ENCODE results near the gene HBEGF.

Gene HBEGF

GRCh38 chr5:140336388-140336787 lies 10.0 kb downstream of the HBEGF start:
- DNase-seq (ENCODE audit: low read depth, low spot score) = no peak

GRCh38 chr5:140331638-140332037 lies 14.8 kb downstream of the HBEGF start:
- no peak for DNase-seq (ENCODE audit: low read depth, low spot score)

- no peak for DNase-seq (ENCODE audit: low read depth, low spot score)
These were observed 16.5 kb downstream of the HBEGF start for GRCh38 chr5:140329739-140330481.

- no peak for DNase-seq (ENCODE audit: low read depth, low spot score)
These were observed 18.2 kb downstream of the HBEGF start for GRCh38 chr5:140328036-140328764.

GRCh38 chr5:140327589-140327988 lies 18.8 kb downstream of the HBEGF start:
- DNase-seq (ENCODE audit: low read depth, low spot score) = no peak

DNA sequence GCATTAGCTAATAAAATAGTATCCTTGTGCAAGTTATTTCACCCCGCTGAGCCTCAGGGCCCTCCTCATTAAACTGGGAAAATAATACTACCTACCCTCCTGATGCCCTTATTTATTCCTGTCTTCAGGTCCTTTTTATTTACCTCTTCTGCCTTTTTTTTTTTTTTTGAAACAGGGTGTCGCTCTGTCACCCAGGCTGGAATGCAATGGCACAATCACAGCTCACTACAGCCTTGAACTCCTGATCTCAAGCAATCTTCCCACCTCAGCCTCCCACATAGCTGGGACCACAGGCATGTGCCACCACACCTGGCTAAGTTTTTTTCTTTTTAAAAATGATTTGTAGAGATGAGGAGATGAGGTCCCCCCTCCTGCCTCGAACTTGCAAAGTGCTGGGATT lies 20.9 kb downstream of the HBEGF start:
- DNase-seq (ENCODE audit: low read depth, low spot score) = no peak

GRCh38 chr5:140324617-140325241 lies 21.7 kb downstream of the HBEGF start:
- no peak for DNase-seq (ENCODE audit: low read depth, low spot score)

GRCh38 chr5:140324041-140324600 lies 22.3 kb downstream of the HBEGF start:
- DNase-seq (ENCODE audit: low read depth, low spot score) = no peak

DNA sequence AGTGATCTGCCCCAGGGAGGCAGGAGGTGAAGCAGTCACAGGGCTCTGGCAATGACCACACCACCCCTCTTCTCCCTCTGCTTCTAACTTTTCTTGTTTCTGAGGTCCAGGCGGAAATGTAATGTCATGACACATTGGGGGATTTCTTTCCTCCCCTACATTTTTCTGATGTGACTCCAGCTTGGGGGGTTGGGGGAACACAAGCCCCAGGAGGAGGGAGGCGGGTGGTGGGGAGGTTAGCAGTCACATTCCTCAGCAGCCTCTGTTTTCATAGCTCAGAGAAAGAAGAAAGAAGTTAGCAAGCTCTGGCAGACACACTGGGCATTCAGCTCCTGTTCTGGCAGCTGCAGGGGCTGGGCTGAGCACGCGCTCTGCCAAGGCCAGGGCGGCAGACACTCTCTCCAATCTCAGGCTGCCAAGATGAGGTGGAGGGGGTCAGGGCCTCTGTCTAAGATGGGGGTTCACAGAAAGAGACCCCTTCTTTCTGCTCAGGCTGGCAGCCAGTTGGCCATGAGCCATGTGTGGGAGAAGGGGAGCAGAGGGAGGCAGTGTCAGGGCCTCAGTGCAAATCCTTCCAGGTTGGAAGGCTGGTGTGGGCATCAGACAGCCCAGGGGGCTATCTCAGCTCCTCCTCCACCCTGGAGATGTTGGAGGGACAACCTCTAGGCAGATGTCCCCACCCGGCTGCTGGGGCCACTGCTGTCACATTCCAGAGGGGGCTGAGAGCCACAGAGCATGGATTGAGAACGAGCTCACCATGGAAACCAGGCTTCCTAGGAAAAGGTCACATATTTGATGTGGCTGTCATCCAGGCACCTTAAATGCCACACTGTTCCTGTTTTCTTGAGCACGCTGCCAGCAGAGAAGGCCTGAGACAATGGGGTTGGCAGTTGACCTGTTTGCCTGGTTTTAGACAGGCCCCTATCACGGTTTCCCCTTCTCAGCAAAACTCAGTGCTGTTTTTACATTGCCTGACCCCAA lies 23.4 kb downstream of the HBEGF start:
- peak; percentile 48 for DNase-seq (ENCODE audit: low read depth, low spot score)

DNA sequence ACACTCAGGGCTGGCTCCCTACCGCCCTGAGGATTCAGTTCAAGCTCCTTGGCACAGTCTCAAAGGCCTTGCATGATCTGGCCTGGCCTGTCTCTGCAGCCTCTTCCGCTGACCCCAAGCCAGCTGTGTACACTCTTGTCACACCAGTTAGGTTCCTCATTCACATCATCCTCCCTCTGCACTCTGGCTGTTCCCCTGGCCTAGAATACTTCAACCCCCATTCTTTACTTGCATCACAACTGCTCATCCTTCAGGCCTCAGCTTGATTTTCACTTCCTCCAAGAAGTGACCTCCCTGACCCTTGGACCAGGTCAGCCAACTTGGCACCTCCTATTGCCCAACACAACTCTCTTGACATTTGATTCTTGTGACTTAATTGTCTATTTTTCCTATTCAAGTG lies 24.6 kb downstream of the HBEGF start:
- DNase-seq (ENCODE audit: low read depth, low spot score) = no peak

DNA sequence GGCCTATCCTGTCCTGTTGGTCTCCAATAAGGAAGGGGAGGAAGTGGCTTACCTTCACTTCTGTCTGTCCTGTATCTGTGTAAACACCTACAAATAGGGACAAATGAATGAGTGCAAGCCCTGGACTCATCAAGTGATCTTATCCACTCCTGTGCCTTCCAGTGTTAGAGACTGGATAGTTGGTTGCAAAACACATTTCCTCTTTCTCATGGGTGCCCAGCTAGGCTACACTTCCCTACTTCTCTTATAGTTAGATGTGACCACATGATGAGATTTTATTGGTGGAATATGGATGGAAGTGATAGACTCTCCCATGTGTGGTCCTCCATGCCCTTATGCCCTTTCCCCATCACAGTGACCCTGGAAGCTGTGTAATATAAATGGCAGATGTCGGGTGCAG lies 26.6 kb downstream of the HBEGF start:
- no peak for DNase-seq (ENCODE audit: low read depth, low spot score)

DNA sequence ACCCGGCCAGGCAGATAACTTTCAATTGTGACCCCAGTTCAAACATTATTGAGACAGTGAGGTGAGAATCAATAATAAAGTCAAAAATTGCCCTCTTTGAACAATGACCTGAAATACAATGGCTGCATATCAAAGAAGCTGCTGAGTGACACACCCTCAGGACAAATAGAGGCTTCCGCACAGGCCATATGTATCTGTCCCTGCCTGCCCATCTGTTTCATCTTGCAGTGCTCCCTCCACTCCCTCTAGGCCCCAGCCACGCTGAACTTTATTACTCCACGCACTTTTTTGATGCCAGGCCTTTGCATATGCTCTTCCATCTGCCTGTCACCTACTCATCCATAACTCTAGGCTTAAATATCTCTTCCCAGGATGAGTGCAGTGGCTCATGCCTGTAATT lies 27.6 kb downstream of the HBEGF start:
- DNase-seq (ENCODE audit: low read depth, low spot score) = no peak

DNA sequence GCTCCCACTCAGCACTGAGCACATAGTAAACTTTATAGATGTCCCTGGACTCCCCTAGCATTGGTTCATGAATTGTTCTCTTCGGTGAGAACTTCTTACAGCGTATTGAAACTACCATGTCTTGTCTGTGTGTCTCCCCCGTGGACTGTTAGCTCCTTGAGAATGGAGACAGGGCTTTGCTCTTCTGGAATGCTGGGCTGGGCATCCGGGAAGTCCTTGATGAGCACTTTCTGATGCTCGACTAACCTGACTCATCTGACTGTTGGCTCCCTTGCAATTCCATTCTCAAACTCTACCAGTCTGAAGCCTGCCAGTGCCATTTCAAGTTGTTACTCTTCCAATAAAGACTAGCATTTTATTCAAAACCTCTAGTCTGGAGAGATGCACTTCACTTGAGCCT lies 28.5 kb downstream of the HBEGF start:
- no peak for DNase-seq (ENCODE audit: low read depth, low spot score)

GRCh38 chr5:140312791-140313189 lies 33.6 kb downstream of the HBEGF start:
- DNase-seq (ENCODE audit: low read depth, low spot score) = no peak

GRCh38 chr5:140312067-140312790 lies 34.2 kb downstream of the HBEGF start:
- DNase-seq (ENCODE audit: low read depth, low spot score) = no peak

- DNase-seq (ENCODE audit: low read depth, low spot score) = no peak
These were observed 35.4 kb downstream of the HBEGF start for GRCh38 chr5:140311011-140311467.

GRCh38 chr5:140310434-140310833 lies 36.0 kb downstream of the HBEGF start:
- DNase-seq (ENCODE audit: low read depth, low spot score) = no peak

GRCh38 chr5:140309706-140310249 lies 36.6 kb downstream of the HBEGF start:
- no peak for DNase-seq (ENCODE audit: low read depth, low spot score)

DNA sequence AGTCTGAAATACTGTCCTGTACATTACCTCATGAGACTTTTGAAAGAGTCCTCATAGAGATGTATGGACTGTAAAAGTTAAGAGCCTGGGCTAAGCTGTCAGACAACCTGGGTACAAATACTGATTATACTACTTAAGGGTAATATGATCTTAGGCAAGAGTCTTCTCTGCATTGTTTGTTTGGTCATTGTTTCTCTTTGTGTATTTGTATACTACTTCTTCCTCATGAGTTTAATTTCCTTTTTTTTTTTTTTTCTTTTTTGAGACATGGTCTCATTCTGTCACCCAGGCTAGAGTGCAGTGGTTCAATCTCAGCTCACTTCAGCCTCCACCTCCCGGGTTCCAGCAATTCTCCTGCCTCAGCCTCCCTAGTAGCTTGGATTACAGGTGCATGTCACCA lies 40.9 kb downstream of the HBEGF start:
- DNase-seq (ENCODE audit: low read depth, low spot score) = no peak

GRCh38 chr5:140303966-140304365 lies 42.4 kb downstream of the HBEGF start:
- no peak for DNase-seq (ENCODE audit: low read depth, low spot score)

Measured in ELF-1 (cell line).